ENCODE results near the gene SLC16A3.

Gene SLC16A3

GRCh38 chr17:82224666-82225065 is 4.2 kb upstream of the SLC16A3 start:
- DNase-seq = no peak
- no peak overlapping the region for H3K4me3 ChIP-seq (ENCODE audit: low read depth, low read length)
- H3K4me1 ChIP-seq (ENCODE audit: control insufficient read depth in 1 of 2, insufficient read depth in 2 of 2, low read length in 2 of 2) = peaks cover 5 to 8% of the 10 kb centered on the region in 2 experiments
- no peak overlapping the region for H4K12ac ChIP-seq (ENCODE audit: low read depth, low read length)
- H4K91ac ChIP-seq (ENCODE audit: low read depth, low read length) = no peak overlapping the region
- no peak overlapping the region for H4K8ac ChIP-seq (ENCODE audit: low read depth, low read length)
- H3K9ac ChIP-seq (ENCODE audit: low read length) = no peak overlapping the region
- H3K79me2 ChIP-seq (ENCODE audit: control insufficient read depth, insufficient read depth, low read length, poor library complexity) = peaks cover 6% of the 10 kb centered on the region
- H2BK5ac ChIP-seq (ENCODE audit: low read depth, low read length, poor library complexity) = no peak overlapping the region
- H2AFZ ChIP-seq (ENCODE audit: insufficient read depth, low read length, poor library complexity) = no peak overlapping the region
- H3K23ac ChIP-seq (ENCODE audit: low read length) = no peak overlapping the region
- no peak overlapping the region for H3K4me2 ChIP-seq (ENCODE audit: low read length)
- no peak overlapping the region for H2BK120ac ChIP-seq (ENCODE audit: insufficient read depth, low read length, poor library complexity)
- no peak overlapping the region for H2AK5ac ChIP-seq (ENCODE audit: low read length)
- no peak overlapping the region for H3K14ac ChIP-seq (ENCODE audit: low read length)
- no peak overlapping the region for H3K27ac ChIP-seq (ENCODE audit: low read depth, low read length)
- peaks cover 8% of the 10 kb centered on the region for H3K79me1 ChIP-seq (ENCODE audit: low read length)
- WGBS (ENCODE audit: extremely low coverage, insufficient coverage, insufficient read length) = no CpG with 5 or more reads among the region's 8 CpGs
- H3K18ac ChIP-seq (ENCODE audit: low read length) = no peak overlapping the region
- H3K27me3 ChIP-seq (ENCODE audit: insufficient read depth, low read length) = peaks cover 14% of the 10 kb centered on the region
- no peak overlapping the region for H3K4ac ChIP-seq (ENCODE audit: low read depth, low read length)
- no peak overlapping the region for H2BK12ac ChIP-seq (ENCODE audit: low read length)
- H3K36me3 ChIP-seq (ENCODE audit: control insufficient read depth in 1 of 2, insufficient read depth in 2 of 2, low read length in 2 of 2) = no peaks in the 10 kb centered on the region
- H3K9me3 ChIP-seq (ENCODE audit: insufficient read depth, low read depth, low read length) = peaks cover 3% of the 10 kb centered on the region

GRCh38 chr17:82225368-82226029 is 3.3 kb upstream of the SLC16A3 start:
- no peak for DNase-seq
- no peak overlapping the region for H2BK5ac ChIP-seq (ENCODE audit: low read depth, low read length, poor library complexity)
- no peak overlapping the region for H3K23ac ChIP-seq (ENCODE audit: low read length)
- no peak overlapping the region for H3K9ac ChIP-seq (ENCODE audit: low read length)
- peaks cover 15% of the 10 kb centered on the region for H3K27me3 ChIP-seq (ENCODE audit: insufficient read depth, low read length)
- no peak overlapping the region for H4K12ac ChIP-seq (ENCODE audit: low read depth, low read length)
- no peak overlapping the region for H3K27ac ChIP-seq (ENCODE audit: low read depth, low read length)
- peak overlapping the region; percentile 13 for H3K18ac ChIP-seq (ENCODE audit: low read length)
- H3K4me2 ChIP-seq (ENCODE audit: low read length) = no peak overlapping the region
- H3K9me3 ChIP-seq (ENCODE audit: insufficient read depth, low read depth, low read length) = peaks cover 3% of the 10 kb centered on the region
- H2BK120ac ChIP-seq (ENCODE audit: insufficient read depth, low read length, poor library complexity) = no peak overlapping the region
- peak overlapping the region; percentile 37 for H2AFZ ChIP-seq (ENCODE audit: insufficient read depth, low read length, poor library complexity)
- peak overlapping the region; percentile 22 for H2AK5ac ChIP-seq (ENCODE audit: low read length)
- no peak overlapping the region for H3K14ac ChIP-seq (ENCODE audit: low read length)
- H3K4ac ChIP-seq (ENCODE audit: low read depth, low read length) = no peak overlapping the region
- H3K4me1 ChIP-seq (ENCODE audit: control insufficient read depth in 1 of 2, insufficient read depth in 2 of 2, low read length in 2 of 2) = peaks cover 12 to 16% of the 10 kb centered on the region in 2 experiments
- WGBS (ENCODE audit: extremely low coverage, insufficient coverage, insufficient read length) = no CpG with 5 or more reads among the region's 24 CpGs
- H3K79me2 ChIP-seq (ENCODE audit: control insufficient read depth, insufficient read depth, low read length, poor library complexity) = peaks cover 6% of the 10 kb centered on the region
- H4K91ac ChIP-seq (ENCODE audit: low read depth, low read length) = peak overlapping the region; percentile 20
- peak overlapping the region; percentile 47 for H4K8ac ChIP-seq (ENCODE audit: low read depth, low read length)
- no peak overlapping the region for H3K4me3 ChIP-seq (ENCODE audit: low read depth, low read length)
- peaks cover 8% of the 10 kb centered on the region for H3K79me1 ChIP-seq (ENCODE audit: low read length)
- peak overlapping the region; percentile 51 for H2BK12ac ChIP-seq (ENCODE audit: low read length)
- H3K36me3 ChIP-seq (ENCODE audit: control insufficient read depth in 1 of 2, insufficient read depth in 2 of 2, low read length in 2 of 2) = no peaks in the 10 kb centered on the region

GRCh38 chr17:82226146-82226808 is 2.6 kb upstream of the SLC16A3 start:
- WGBS (ENCODE audit: extremely low coverage, insufficient coverage, insufficient read length) = no CpG with 5 or more reads among the region's 15 CpGs
- Histone ChIP-seq H3K4me2 (ENCODE audit: low read length) (no peak overlapping the region), H2BK5ac (ENCODE audit: low read depth, low read length, poor library complexity) (no peak overlapping the region), H2BK120ac (ENCODE audit: insufficient read depth, low read length, poor library complexity) (no peak overlapping the region), H3K4me3 (ENCODE audit: low read depth, low read length) (peak overlapping the region; percentile 14), H3K79me1 (ENCODE audit: low read length) (peaks cover 9% of the 10 kb centered on the region), H3K9ac (ENCODE audit: low read length) (no peak overlapping the region), H2BK12ac (ENCODE audit: low read length) (no peak overlapping the region), H3K27me3 (ENCODE audit: insufficient read depth, low read length) (peaks cover 15% of the 10 kb centered on the region), H4K8ac (ENCODE audit: low read depth, low read length) (no peak overlapping the region), H3K27ac (ENCODE audit: low read depth, low read length) (no peak overlapping the region), H3K4ac (ENCODE audit: low read depth, low read length) (no peak overlapping the region), H3K79me2 (ENCODE audit: control insufficient read depth, insufficient read depth, low read length, poor library complexity) (peaks cover 7% of the 10 kb centered on the region), H2AFZ (ENCODE audit: insufficient read depth, low read length, poor library complexity) (no peak overlapping the region), H4K91ac (ENCODE audit: low read depth, low read length) (peak overlapping the region; percentile 20), H3K14ac (ENCODE audit: low read length) (no peak overlapping the region), H3K18ac (ENCODE audit: low read length) (no peak overlapping the region), H3K36me3 (ENCODE audit: control insufficient read depth in 1 of 2, insufficient read depth in 2 of 2, low read length in 2 of 2) (no peaks in the 10 kb centered on the region), H3K9me3 (ENCODE audit: insufficient read depth, low read depth, low read length) (peaks cover 3% of the 10 kb centered on the region), H3K23ac (ENCODE audit: low read length) (no peak overlapping the region), H3K4me1 (ENCODE audit: control insufficient read depth in 1 of 2, insufficient read depth in 2 of 2, low read length in 2 of 2) (peaks cover 15 to 22% of the 10 kb centered on the region in 2 experiments), H4K12ac (ENCODE audit: low read depth, low read length) (no peak overlapping the region), H2AK5ac (ENCODE audit: low read length) (peak overlapping the region; percentile 40)
- DNase-seq = no peak

- H3K9me3 ChIP-seq (ENCODE audit: insufficient read depth, low read depth, low read length) = peaks cover 3% of the 10 kb centered on the region
- peak overlapping the region; percentile 12 for H2AK5ac ChIP-seq (ENCODE audit: low read length)
- no peak overlapping the region for H3K14ac ChIP-seq (ENCODE audit: low read length)
- no peak overlapping the region for H4K8ac ChIP-seq (ENCODE audit: low read depth, low read length)
- H3K4me3 ChIP-seq (ENCODE audit: low read depth, low read length) = no peak overlapping the region
- H3K79me1 ChIP-seq (ENCODE audit: low read length) = peaks cover 15% of the 10 kb centered on the region
- H2BK5ac ChIP-seq (ENCODE audit: low read depth, low read length, poor library complexity) = no peak overlapping the region
- peaks cover 15% of the 10 kb centered on the region for H3K27me3 ChIP-seq (ENCODE audit: insufficient read depth, low read length)
- no peak overlapping the region for H3K9ac ChIP-seq (ENCODE audit: low read length)
- H3K27ac ChIP-seq (ENCODE audit: low read depth, low read length) = no peak overlapping the region
- no peak for DNase-seq
- no CpG with 5 or more reads among the region's 16 CpGs for WGBS (ENCODE audit: extremely low coverage, insufficient coverage, insufficient read length)
- H3K4me2 ChIP-seq (ENCODE audit: low read length) = no peak overlapping the region
- no peak overlapping the region for H2BK120ac ChIP-seq (ENCODE audit: insufficient read depth, low read length, poor library complexity)
- H3K18ac ChIP-seq (ENCODE audit: low read length) = no peak overlapping the region
- peaks cover 12% of the 10 kb centered on the region for H3K79me2 ChIP-seq (ENCODE audit: control insufficient read depth, insufficient read depth, low read length, poor library complexity)
- H3K4ac ChIP-seq (ENCODE audit: low read depth, low read length) = no peak overlapping the region
- no peaks in the 10 kb centered on the region for H3K36me3 ChIP-seq (ENCODE audit: control insufficient read depth in 1 of 2, insufficient read depth in 2 of 2, low read length in 2 of 2)
- H3K4me1 ChIP-seq (ENCODE audit: control insufficient read depth in 1 of 2, insufficient read depth in 2 of 2, low read length in 2 of 2) = peaks cover 17 to 27% of the 10 kb centered on the region in 2 experiments
- no peak overlapping the region for H4K12ac ChIP-seq (ENCODE audit: low read depth, low read length)
- no peak overlapping the region for H2AFZ ChIP-seq (ENCODE audit: insufficient read depth, low read length, poor library complexity)
- no peak overlapping the region for H3K23ac ChIP-seq (ENCODE audit: low read length)
- no peak overlapping the region for H2BK12ac ChIP-seq (ENCODE audit: low read length)
- no peak overlapping the region for H4K91ac ChIP-seq (ENCODE audit: low read depth, low read length)
Measured at GRCh38 chr17:82226809-82227628, 1.8 kb upstream of the SLC16A3 start.

Measured in trophoblast cell (in vitro differentiated cells and primary cell).